Measurements from ENCODE around the gene AFF3. TPM values are rescaled to one million over a fixed set of nuclear protein-coding genes. Genes with fewer than 3 reads are reported as not detected.

Gene AFF3
- total and polyA plus RNA-seq, 2 of the 13 experiments (the other 11 are each of a cell fraction or from before 2014, with no cell fraction given): not detected

DNA sequence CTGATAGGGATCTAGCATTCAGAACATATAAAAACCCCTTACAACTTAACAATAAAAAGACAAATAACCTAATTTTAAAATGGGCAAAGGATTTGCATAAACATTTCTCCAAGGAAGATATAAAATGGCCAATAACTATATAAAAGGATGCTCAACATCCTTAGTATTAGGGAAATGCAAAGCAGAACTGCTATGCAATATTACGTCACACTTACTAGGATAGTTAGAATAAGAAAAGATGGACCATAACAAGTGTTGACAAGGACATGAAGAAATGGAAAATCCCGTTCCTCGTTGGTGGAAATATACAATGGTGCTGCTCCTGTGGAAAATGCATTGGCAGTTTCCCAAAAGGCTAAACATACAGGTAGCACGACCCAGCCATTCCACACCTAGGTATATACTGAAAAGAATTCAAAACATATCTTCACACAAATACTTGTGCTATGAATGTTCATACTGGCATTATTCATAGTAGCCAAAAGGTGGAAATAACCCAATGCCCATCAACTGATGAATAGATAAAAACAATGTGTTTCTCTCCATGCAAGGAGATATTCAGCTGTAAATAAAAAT, 604.4 kb downstream of the AFF3 start:
- no peaks in the 10 kb centered on the region for H3K36me3 ChIP-seq (replicated peaks in 1 of 2; ENCODE audit: control insufficient read depth in 1 of 2, insufficient read depth in 2 of 2, low read length in 2 of 2)
- 9% methylated on average over 4 of the region's 4 CpGs for WGBS (ENCODE audit: low lambda C conversion rate)
- in situ Hi-C loops (cut with HindIII; ENCODE audit: extremely low pct_ligation_motif_present, low pct_unique_long_range_greater_than_20kb): no loop called here

DNA sequence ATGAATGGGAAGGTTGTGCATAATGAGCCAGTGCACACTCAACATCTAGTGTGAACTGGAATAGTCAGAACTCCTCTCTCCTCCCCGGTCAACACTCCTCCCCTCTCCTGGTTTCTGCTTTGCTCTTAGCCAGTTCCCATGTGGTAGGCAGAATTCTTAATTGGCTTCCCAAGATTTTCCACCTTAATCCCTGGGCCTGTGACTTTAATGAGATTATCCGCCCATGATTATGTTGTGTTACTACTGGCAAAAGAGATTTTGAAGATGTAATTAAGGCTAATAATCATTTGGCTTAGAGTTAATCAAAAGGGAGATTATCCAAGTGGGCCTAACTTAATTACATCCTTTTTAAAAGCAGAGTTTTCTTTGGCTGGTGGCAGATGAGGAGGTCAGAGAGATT, 618.3 kb downstream of the AFF3 start:
- Histone ChIP-seq H3K27me3 (ENCODE audit: control insufficient read depth in 1 of 2, insufficient read depth in 2 of 2, low read length in 2 of 2) (peaks cover 0 to 3% of the 10 kb centered on the region in 2 experiments; a peak in 2 of 5 replicates), H4K20me1 (ENCODE audit: insufficient read depth, low read length) (no peaks in the 10 kb centered on the region), H3K4me3 (replicated peaks in 1 of 3; ENCODE audit: insufficient read depth in 1 of 3, low read depth in 2 of 3, low read length in 3 of 3) (no peak overlapping the region), H3K4me2 (ENCODE audit: low read depth, low read length) (no peak overlapping the region), H3K79me2 (ENCODE audit: insufficient read depth, low read length) (no peaks in the 10 kb centered on the region), H3K9me3 (ENCODE audit: low read length) (no peaks in the 10 kb centered on the region), H3K4me1 (ENCODE audit: insufficient read depth, low read length) (no peaks in the 10 kb centered on the region), H3K36me3 (replicated peaks in 1 of 2; ENCODE audit: control insufficient read depth in 1 of 2, insufficient read depth in 2 of 2, low read length in 2 of 2) (no peaks in the 10 kb centered on the region), H3K9ac (ENCODE audit: insufficient read depth, low read depth, low read length) (no peak overlapping the region), H3K27ac (ENCODE audit: extremely low read length, insufficient read depth, low read length) (no peak overlapping the region), H2AFZ (ENCODE audit: low read length) (no peak overlapping the region)
- POLR2A ChIA-PET: no interaction called here
- WGBS (ENCODE audit: low lambda C conversion rate): 61% methylated on average over 2 of the region's 2 CpGs
- no TSS peak for BruUV-seq (replicated peaks)
- DNase-seq (ENCODE audit: low spot score) (no peak), ATAC-seq (no peak), FAIRE-seq (no peak)
- in situ Hi-C loops (cut with HindIII; ENCODE audit: extremely low pct_ligation_motif_present, low pct_unique_long_range_greater_than_20kb): no loop called here
- CTCF ChIA-PET (ENCODE audit: low intra/inter-chr PET ratio, low total read pairs): no interaction called here
- intact Hi-C loops (cut with micrococcal nuclease; ENCODE audit: unreplicated experiment): no loop called here
- TF ChIP-seq ZNF572 (CRISPR knock-in tag; IDR thresholded peaks at IDR 0.05): no peak
- TF ChIP-seq ZFP1 (CRISPR knock-in tag; IDR thresholded peaks at IDR 0.05): no peak
- no peak for TF ChIP-seq ZC3H13 (CRISPR knock-in tag; IDR thresholded peaks at IDR 0.05)
- TF ChIP-seq, protein P1, sequence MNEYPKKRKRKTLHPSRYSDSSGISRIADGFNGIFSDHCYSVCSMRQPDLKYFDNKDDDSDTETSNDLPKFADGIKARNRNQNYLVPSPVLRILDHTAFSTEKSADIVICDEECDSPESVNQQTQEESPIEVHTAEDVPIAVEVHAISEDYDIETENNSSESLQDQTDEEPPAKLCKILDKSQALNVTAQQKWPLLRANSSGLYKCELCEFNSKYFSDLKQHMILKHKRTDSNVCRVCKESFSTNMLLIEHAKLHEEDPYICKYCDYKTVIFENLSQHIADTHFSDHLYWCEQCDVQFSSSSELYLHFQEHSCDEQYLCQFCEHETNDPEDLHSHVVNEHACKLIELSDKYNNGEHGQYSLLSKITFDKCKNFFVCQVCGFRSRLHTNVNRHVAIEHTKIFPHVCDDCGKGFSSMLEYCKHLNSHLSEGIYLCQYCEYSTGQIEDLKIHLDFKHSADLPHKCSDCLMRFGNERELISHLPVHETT (CRISPR knock-in tag; conservative IDR thresholded peaks at IDR 0.05): no peak
- TF ChIP-seq GFI1 (CRISPR knock-in tag; IDR thresholded peaks at IDR 0.05; ENCODE audit: borderline replicate concordance): no peak
- no peak for TF ChIP-seq NAIF1 (CRISPR knock-in tag; IDR thresholded peaks at IDR 0.05; ENCODE audit: borderline replicate concordance)
- TF ChIP-seq GTF3A (CRISPR knock-in tag; conservative IDR thresholded peaks at IDR 0.05): no peak
- TF ChIP-seq HCFC1 (IDR thresholded peaks at IDR 0.05; ENCODE audit: low read depth, low read length): no peak
- TF ChIP-seq, protein P2, sequence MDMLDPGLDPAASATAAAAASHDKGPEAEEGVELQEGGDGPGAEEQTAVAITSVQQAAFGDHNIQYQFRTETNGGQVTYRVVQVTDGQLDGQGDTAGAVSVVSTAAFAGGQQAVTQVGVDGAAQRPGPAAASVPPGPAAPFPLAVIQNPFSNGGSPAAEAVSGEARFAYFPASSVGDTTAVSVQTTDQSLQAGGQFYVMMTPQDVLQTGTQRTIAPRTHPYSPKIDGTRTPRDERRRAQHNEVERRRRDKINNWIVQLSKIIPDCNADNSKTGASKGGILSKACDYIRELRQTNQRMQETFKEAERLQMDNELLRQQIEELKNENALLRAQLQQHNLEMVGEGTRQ (IDR thresholded peaks at IDR 0.05; ENCODE audit: low read depth, low read length): no peak
- TF ChIP-seq, protein P2 (CRISPR knock-in tag; IDR thresholded peaks at IDR 0.05; ENCODE audit: borderline replicate concordance): no peak
- TF ChIP-seq ZNF207 (IDR thresholded peaks at IDR 0.05; ENCODE audit: borderline replicate concordance): no peak
- TF ChIP-seq NR3C1 (CRISPR knock-in tag; IDR thresholded peaks at IDR 0.05): no peak

More for the DNA sequence above, 604.4 kb downstream of the AFF3 start:
- intact Hi-C loops (cut with micrococcal nuclease; ENCODE audit: unreplicated experiment): no loop called here
- peak; percentile 32; the same call in 1 of the 2 replicates for TF ChIP-seq CEBPB (IDR thresholded peaks at IDR 0.05; ENCODE audit: borderline replicate concordance, low read depth, low read length)
- TF ChIP-seq SIN3B (IDR thresholded peaks at IDR 0.05; ENCODE audit: low read length): no peak
- TF ChIP-seq IKZF4 (CRISPR knock-in tag; IDR thresholded peaks at IDR 0.05; ENCODE audit: borderline replicate concordance, low read depth, not compliant biosample characterization): no peak
- TF ChIP-seq ZNF564 (CRISPR knock-in tag; IDR thresholded peaks at IDR 0.05): no peak
- peak; percentile 63 for TF ChIP-seq CREB1 (IDR thresholded peaks at IDR 0.05)
- TF ChIP-seq CREB1 (CRISPR knock-in tag; IDR thresholded peaks at IDR 0.05): no peak
- TF ChIP-seq CHD4 (IDR thresholded peaks at IDR 0.05; ENCODE audit: borderline replicate concordance, low read length): no peak
- peak; percentile 56; the same call in 1 of the 2 replicates for TF ChIP-seq ATF7 (IDR thresholded peaks at IDR 0.05)
- TF ChIP-seq ATF7 (CRISPR knock-in tag; IDR thresholded peaks at IDR 0.05): no peak
- no peak for TF ChIP-seq ZNF780A (CRISPR knock-in tag; IDR thresholded peaks at IDR 0.05)
- Histone ChIP-seq H3K4me1 (ENCODE audit: insufficient read depth, low read length) (no peaks in the 10 kb centered on the region), H4K20me1 (ENCODE audit: insufficient read depth, low read length) (no peaks in the 10 kb centered on the region), H3K9ac (ENCODE audit: insufficient read depth, low read depth, low read length) (no peak overlapping the region), H3K4me3 (replicated peaks in 1 of 3; ENCODE audit: insufficient read depth in 1 of 3, low read depth in 2 of 3, low read length in 3 of 3) (no peak overlapping the region), H3K79me2 (ENCODE audit: insufficient read depth, low read length) (no peaks in the 10 kb centered on the region), H3K9me3 (ENCODE audit: low read length) (peaks cover 5% of the 10 kb centered on the region; the same call in 1 of the 2 replicates), H3K27ac (ENCODE audit: extremely low read length, insufficient read depth, low read length) (no peak overlapping the region), H3K4me2 (ENCODE audit: low read depth, low read length) (no peak overlapping the region), H2AFZ (ENCODE audit: low read length) (no peak overlapping the region), H3K27me3 (ENCODE audit: control insufficient read depth in 1 of 2, insufficient read depth in 2 of 2, low read length in 2 of 2) (no peaks in the 10 kb centered on the region)
- no peak for FAIRE-seq
- no peak for ATAC-seq
- CTCF ChIA-PET (ENCODE audit: low intra/inter-chr PET ratio, low total read pairs): no interaction called here
- POLR2A ChIA-PET: no interaction called here
- BruUV-seq (replicated peaks): no TSS peak
- DNase-seq (ENCODE audit: low spot score): no peak

Data from HepG2 (cell line).